GM23338 (cell line): ENCODE measurements around the gene ITPR2.

ENCODE experiments used
- EZH2 ChIP-seq: fragments of 200-600 bp; sonication (generic); IDR thresholded peaks from one replicate; pipeline ENCODE4 v1.8.0; 2017; ENCODE audit warnings: antibody characterized with exemption, mild to moderate bottlenecking, low read depth; ENCODE audit not compliant: unreplicated experiment
- EZH2phosphoT487 ChIP-seq: fragments of 200-600 bp; sonication (generic); IDR thresholded peaks from one replicate; pipeline ENCODE4 v1.8.1; 2018; ENCODE audit warnings: antibody characterized with exemption; ENCODE audit not compliant: unreplicated experiment
- POLR2AphosphoS5 ChIP-seq: IDR thresholded peaks from 2 replicates; pipeline ENCODE4 v1.6.1; 2016; ENCODE audit warnings: antibody characterized with exemption, low read depth
- TF ChIP-seq, protein P1 (sequence below), 2 experiments: fragments of 200-600 bp in 1 of 2; sonication (generic) in 1 of 2; conservative IDR thresholded peaks; 2 replicates each; pipeline versions ENCODE4 v1.5.1 to v1.6.1; 2016 to 2017; ENCODE audit warnings: antibody characterized with exemption in 2 of 2, low read depth in 2 of 2, mild to moderate bottlenecking in 2 of 2, moderate library complexity in 1 of 2
- TF ChIP-seq, protein P2 (sequence below): fragments of 250-450 bp; sonication (Bioruptor Pico); IDR thresholded peaks from 2 replicates; pipeline ENCODE4 v1.5.0; 2020; ENCODE audit warnings: mild to moderate bottlenecking, moderate library complexity
- TF ChIP-seq, protein P3 (sequence below): IDR thresholded peaks from one replicate; pipeline ENCODE4 v1.6.1; 2018; ENCODE audit warnings: antibody characterized with exemption; ENCODE audit not compliant: unreplicated experiment
- TF ChIP-seq, protein P4 (sequence below): IDR thresholded peaks from 2 replicates; pipeline ENCODE4 v1.6.1; 2016; ENCODE audit warnings: antibody characterized with exemption

DNA sequence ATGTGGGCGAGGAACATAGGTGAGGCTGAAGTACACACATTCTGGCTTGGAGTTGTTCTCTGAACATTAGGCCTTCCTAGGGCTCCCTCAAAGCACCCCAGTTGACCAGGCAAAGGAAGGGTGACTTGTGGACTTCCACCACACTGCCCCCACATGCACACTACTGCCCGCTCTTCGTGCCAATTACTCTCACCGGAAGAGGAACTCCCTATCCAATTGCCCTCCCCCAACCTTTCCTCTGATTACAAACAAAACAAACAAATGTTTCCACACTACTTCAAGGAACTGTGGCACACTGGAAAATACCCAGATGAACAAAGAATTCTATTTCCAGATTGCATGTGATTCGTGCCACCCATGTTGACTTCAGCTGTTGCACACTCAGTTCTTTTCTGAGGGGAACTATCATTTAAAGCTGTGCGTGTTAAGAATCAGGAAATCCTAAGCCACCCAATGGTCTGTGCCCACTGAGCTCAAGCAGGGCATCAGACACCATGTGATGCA, 498.3 kb downstream of the ITPR2 start:
- TF ChIP-seq, protein P1, sequence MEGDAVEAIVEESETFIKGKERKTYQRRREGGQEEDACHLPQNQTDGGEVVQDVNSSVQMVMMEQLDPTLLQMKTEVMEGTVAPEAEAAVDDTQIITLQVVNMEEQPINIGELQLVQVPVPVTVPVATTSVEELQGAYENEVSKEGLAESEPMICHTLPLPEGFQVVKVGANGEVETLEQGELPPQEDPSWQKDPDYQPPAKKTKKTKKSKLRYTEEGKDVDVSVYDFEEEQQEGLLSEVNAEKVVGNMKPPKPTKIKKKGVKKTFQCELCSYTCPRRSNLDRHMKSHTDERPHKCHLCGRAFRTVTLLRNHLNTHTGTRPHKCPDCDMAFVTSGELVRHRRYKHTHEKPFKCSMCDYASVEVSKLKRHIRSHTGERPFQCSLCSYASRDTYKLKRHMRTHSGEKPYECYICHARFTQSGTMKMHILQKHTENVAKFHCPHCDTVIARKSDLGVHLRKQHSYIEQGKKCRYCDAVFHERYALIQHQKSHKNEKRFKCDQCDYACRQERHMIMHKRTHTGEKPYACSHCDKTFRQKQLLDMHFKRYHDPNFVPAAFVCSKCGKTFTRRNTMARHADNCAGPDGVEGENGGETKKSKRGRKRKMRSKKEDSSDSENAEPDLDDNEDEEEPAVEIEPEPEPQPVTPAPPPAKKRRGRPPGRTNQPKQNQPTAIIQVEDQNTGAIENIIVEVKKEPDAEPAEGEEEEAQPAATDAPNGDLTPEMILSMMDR (conservative IDR thresholded peaks at IDR 0.05; ENCODE audit: low read depth in 2 of 2): no peak
- TF ChIP-seq POLR2AphosphoS5 (no peak), EZH2 (no peak), EZH2phosphoT487 (no peak)
- TF ChIP-seq, protein P2, sequence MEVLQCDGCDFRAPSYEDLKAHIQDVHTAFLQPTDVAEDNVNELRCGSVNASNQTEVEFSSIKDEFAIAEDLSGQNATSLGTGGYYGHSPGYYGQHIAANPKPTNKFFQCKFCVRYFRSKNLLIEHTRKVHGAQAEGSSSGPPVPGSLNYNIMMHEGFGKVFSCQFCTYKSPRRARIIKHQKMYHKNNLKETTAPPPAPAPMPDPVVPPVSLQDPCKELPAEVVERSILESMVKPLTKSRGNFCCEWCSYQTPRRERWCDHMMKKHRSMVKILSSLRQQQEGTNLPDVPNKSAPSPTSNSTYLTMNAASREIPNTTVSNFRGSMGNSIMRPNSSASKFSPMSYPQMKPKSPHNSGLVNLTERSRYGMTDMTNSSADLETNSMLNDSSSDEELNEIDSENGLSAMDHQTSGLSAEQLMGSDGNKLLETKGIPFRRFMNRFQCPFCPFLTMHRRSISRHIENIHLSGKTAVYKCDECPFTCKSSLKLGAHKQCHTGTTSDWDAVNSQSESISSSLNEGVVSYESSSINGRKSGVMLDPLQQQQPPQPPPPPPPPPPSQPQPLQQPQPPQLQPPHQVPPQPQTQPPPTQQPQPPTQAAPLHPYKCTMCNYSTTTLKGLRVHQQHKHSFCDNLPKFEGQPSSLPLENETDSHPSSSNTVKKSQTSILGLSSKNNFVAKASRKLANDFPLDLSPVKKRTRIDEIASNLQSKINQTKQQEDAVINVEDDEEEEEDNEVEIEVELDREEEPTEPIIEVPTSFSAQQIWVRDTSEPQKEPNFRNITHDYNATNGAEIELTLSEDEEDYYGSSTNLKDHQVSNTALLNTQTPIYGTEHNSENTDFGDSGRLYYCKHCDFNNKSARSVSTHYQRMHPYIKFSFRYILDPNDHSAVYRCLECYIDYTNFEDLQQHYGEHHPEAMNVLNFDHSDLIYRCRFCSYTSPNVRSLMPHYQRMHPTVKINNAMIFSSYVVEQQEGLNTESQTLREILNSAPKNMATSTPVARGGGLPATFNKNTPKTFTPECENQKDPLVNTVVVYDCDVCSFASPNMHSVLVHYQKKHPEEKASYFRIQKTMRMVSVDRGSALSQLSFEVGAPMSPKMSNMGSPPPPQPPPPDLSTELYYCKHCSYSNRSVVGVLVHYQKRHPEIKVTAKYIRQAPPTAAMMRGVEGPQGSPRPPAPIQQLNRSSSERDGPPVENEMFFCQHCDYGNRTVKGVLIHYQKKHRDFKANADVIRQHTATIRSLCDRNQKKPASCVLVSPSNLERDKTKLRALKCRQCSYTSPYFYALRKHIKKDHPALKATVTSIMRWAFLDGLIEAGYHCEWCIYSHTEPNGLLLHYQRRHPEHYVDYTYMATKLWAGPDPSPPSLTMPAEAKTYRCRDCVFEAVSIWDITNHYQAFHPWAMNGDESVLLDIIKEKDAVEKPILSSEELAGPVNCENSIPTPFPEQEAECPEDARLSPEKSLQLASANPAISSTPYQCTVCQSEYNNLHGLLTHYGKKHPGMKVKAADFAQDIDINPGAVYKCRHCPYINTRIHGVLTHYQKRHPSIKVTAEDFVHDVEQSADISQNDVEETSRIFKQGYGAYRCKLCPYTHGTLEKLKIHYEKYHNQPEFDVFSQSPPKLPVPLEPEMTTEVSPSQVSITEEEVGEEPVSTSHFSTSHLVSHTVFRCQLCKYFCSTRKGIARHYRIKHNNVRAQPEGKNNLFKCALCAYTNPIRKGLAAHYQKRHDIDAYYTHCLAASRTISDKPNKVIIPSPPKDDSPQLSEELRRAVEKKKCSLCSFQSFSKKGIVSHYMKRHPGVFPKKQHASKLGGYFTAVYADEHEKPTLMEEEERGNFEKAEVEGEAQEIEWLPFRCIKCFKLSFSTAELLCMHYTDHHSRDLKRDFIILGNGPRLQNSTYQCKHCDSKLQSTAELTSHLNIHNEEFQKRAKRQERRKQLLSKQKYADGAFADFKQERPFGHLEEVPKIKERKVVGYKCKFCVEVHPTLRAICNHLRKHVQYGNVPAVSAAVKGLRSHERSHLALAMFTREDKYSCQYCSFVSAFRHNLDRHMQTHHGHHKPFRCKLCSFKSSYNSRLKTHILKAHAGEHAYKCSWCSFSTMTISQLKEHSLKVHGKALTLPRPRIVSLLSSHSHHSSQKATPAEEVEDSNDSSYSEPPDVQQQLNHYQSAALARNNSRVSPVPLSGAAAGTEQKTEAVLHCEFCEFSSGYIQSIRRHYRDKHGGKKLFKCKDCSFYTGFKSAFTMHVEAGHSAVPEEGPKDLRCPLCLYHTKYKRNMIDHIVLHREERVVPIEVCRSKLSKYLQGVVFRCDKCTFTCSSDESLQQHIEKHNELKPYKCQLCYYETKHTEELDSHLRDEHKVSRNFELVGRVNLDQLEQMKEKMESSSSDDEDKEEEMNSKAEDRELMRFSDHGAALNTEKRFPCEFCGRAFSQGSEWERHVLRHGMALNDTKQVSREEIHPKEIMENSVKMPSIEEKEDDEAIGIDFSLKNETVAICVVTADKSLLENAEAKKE: no peak
- TF ChIP-seq, protein P3, sequence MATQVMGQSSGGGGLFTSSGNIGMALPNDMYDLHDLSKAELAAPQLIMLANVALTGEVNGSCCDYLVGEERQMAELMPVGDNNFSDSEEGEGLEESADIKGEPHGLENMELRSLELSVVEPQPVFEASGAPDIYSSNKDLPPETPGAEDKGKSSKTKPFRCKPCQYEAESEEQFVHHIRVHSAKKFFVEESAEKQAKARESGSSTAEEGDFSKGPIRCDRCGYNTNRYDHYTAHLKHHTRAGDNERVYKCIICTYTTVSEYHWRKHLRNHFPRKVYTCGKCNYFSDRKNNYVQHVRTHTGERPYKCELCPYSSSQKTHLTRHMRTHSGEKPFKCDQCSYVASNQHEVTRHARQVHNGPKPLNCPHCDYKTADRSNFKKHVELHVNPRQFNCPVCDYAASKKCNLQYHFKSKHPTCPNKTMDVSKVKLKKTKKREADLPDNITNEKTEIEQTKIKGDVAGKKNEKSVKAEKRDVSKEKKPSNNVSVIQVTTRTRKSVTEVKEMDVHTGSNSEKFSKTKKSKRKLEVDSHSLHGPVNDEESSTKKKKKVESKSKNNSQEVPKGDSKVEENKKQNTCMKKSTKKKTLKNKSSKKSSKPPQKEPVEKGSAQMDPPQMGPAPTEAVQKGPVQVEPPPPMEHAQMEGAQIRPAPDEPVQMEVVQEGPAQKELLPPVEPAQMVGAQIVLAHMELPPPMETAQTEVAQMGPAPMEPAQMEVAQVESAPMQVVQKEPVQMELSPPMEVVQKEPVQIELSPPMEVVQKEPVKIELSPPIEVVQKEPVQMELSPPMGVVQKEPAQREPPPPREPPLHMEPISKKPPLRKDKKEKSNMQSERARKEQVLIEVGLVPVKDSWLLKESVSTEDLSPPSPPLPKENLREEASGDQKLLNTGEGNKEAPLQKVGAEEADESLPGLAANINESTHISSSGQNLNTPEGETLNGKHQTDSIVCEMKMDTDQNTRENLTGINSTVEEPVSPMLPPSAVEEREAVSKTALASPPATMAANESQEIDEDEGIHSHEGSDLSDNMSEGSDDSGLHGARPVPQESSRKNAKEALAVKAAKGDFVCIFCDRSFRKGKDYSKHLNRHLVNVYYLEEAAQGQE: no peak
- TF ChIP-seq, protein P4, sequence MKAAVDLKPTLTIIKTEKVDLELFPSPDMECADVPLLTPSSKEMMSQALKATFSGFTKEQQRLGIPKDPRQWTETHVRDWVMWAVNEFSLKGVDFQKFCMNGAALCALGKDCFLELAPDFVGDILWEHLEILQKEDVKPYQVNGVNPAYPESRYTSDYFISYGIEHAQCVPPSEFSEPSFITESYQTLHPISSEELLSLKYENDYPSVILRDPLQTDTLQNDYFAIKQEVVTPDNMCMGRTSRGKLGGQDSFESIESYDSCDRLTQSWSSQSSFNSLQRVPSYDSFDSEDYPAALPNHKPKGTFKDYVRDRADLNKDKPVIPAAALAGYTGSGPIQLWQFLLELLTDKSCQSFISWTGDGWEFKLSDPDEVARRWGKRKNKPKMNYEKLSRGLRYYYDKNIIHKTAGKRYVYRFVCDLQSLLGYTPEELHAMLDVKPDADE: no peak
